KBM-7 (cell line): Measurements from ENCODE around the gene MTRF1.
"Not testable (repeated sequence)": the region's sequence is repeated elsewhere in the genome, so short reads cannot be mapped to it uniquely, and the experiment has no call there.

Experiments
- DNase-seq: peaks from one replicate; pipeline ENCODE4 v3.0.0-alpha.2; 2015
- in situ Hi-C: fragments of 300-500 bp; cut with MboI; formaldehyde crosslinking; loops from 2 replicates; pipeline ENCODE4 v1.14.3; 2020; ENCODE audit warnings: low sequenced_read_pairs, low pct_unique_long_range_greater_than_20kb, mixed read lengths

MTRF1 gene

DNA sequence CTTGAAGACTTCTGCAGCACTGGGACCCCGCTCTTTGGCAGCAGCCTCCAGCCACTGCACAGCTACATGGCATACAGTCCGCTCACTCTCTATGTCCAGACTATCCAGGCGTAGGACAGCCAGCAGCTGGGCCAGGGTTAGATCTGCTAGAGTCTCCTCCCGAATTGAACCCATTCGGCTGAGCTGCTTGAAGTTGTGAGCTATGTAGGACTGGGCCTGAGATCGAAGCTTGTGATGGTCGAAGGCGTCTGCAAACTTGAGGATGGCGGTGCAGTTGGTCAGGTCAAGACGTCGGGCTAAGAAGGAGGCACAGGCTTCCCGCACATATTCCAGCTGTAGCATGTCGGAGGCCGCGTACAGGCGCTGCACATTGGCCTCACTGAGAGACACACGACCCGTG, 69.9 kb downstream of the MTRF1 start:
- in situ Hi-C loops: no loop called here
- DNase-seq: no peak

DNA sequence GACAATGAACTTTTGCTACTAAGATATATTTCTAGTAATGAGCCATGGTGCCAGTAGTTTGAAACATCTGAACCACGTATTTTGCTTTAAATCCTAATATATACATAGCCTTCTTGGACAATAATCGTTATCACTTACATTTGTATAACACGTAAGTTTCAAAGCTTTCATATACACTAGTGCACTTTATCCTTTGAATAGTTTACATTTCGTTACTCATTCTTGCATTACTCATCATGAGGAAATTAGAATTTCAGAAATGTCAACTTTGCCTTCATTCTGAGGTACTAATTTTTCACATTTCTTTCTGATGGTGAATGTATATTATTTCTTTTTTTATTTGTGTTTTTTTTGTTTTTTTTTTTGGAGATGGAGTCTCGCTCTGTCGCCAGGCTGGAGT, 74.8 kb downstream of the MTRF1 start:
- in situ Hi-C loops: no loop called here

DNA sequence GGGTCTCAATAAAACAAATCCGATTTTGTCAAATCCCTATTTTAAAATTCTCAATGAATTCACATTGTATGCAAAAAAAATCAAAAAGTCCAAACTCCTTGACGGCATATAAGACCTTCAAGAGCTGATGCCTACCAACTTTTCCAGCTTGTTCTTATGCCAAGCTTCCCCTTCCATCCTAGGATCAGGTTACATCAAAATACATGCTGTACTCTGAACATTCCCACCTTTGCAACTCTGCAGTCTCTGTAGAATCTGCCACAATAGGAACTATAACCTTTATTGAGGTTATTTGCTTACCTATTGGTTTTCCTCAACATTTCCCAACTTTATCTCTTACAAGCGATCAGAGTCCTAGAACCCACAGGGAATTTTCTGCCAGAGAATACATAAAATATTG, 76.9 kb downstream of the MTRF1 start:
- DNase-seq: no peak
- in situ Hi-C loops: no loop called here

More for the DNA sequence above, 74.8 kb downstream of the MTRF1 start:
- DNase-seq: no peak

DNA sequence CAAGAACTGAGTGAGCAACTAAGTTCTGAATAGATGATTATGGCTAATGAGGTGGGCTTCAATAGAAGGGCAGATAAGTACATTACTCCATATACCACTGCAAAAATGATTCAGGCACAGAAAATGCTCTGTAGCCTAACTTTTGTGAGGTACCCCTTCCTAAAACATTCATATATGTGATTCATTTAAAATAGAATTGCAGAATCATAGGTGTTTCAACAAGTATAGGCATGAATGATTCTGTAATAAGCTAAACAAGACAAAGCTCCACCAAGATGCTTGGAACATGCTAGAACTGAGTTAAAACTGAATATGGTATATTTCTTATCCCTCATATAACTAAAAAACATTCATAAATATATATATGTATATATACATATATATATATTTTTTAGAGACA, 81.1 kb downstream of the MTRF1 start:
- DNase-seq: no peak
- in situ Hi-C loops: no loop called here

DNA sequence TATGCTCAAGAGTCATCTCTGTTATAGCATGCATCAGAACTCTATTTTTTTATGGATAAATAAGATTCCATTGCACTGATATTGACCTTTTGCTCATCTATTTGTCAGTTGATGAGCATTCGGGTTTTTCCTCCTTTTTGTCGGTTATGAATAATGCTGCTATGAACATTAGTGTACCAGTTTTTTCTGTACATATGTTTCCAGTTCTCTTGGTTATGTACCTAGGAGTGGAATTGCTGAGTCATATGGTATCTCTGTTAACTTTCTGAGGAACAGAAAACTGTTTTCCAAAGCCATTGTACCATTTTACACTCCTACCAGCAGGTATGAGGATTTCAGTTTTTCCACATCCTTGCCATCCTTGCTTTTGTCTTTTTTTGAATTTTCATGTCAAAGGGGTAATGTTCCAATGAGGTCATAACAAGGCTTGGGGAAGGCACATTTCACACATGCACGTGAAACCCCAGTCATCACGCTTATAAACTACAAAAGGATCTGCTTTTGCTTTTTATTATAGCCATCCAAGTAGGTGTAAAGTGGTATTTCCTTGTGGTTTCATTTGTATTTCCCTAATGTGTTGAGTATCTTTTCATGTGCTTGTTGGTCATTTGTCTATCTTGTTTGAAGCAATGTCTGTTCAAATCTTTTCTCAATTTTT, 83.7 kb downstream of the MTRF1 start:
- no peak for DNase-seq
- in situ Hi-C loops: no loop called here

DNA sequence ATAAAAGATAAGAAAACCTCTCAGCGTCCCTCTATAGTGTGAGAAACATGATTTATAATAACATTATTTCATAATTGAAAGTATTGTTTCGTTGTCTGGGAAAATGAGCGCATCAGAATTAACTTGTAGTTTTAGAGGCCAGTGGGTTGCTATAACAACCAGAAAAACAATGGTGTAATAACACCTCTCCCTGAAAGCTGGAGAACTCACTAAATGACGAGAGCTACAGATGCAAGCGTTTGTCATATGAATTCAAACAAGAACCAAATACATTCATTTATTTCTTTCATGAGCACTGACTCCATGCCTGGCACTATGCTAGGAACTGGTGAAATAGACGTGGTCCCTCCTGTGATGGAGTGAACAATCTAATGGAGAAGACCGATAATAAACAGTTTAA, 85.3 kb downstream of the MTRF1 start:
- in situ Hi-C loops: no loop called here
- no peak for DNase-seq

DNA sequence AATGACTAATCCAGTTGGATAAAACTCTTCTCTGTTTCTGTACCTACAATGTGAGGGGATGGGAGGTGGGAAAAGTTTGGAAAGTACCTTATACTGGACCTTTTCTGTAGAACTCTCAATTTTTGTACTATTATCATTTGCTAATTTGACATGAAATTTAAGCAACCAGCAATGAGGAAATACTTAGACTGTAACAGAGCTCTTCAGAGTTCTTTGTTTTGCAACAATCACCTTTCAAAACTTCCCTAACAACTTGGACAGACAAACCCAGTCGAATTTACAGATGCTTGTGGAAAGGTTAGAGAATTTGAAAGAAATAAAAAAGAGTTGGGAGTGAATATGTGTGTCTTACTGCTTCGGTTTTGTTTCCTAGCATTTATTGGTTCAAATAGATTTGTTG, 85.8 kb downstream of the MTRF1 start:
- in situ Hi-C loops: no loop called here

DNA sequence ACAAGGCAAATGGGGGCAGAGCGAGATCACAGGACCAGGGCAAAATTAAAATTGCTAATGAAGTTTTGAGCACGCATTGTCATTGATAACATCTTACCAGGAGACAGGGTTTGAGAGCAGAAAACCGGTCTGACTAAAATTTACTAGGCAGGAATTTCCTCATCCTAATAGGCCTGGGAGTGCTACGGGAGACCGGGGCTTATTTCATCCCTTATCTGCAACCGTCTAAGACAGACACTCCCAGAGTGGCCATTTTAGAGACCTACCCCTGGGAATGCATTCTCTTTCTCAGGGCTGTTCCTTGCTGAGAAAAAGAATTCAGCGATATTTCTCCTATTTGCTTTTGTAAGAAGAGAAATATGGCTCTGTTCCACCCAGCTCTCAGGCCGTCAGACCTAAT, 87.8 kb downstream of the MTRF1 start:
- DNase-seq, in situ Hi-C loops: not testable (repeated sequence)

More for the DNA sequence above, 85.8 kb downstream of the MTRF1 start:
- no peak for DNase-seq
